ENCODE measurements around the gene PEX26. TPM values are rescaled to one million over a fixed set of nuclear protein-coding genes. Genes with fewer than 3 reads are reported as not detected.
"Not testable (repeated sequence)": the region's sequence is repeated elsewhere in the genome, so short reads cannot be mapped to it uniquely, and the experiment has no call there.

The PEX26 gene
- 9.4 TPM for total RNA-seq

DNA sequence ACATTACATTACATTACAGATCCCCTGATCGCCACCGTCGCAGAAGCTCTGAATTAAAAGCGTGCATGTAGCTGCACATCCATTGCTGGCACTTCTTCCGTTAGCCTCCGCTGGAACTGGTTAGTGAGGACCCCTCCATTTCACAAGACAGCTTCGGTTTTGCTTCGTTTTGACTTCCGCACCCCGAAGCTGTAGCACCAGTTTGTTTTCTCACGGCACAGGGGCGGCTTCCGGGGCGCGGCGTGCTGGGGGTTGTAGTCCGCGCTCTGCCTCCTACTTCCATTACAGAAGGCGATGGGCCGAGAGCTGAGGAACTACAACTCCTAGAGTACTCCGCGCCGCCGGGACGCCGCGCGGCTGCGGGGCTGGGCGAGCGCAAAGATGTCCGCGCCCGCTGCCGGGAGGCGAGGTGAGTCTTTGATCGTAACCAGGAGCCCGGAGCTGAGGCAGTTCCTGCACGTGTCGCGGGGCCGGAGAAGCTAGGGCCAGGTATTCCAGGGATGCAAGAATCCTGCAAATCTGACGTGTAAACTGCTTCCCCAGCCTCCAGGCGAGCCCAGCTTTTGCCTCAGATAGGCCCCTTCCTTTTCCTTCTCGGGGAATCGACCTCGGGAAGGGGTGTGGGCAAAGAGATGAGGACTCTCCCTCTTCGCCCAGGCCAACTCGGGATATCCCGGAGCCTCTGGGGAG lies at the start of gene PEX26:
Gene PEX26, plus strand, starts transcription at position 352 of the 690 bp plus-strand sequence. CDS start 387 bp downstream, outside the sequence.
- FAIRE-seq, result no peak
- DNase-seq (ENCODE audit: low spot score in 2 of 2), result peak; percentile 96 to 97

DNA sequence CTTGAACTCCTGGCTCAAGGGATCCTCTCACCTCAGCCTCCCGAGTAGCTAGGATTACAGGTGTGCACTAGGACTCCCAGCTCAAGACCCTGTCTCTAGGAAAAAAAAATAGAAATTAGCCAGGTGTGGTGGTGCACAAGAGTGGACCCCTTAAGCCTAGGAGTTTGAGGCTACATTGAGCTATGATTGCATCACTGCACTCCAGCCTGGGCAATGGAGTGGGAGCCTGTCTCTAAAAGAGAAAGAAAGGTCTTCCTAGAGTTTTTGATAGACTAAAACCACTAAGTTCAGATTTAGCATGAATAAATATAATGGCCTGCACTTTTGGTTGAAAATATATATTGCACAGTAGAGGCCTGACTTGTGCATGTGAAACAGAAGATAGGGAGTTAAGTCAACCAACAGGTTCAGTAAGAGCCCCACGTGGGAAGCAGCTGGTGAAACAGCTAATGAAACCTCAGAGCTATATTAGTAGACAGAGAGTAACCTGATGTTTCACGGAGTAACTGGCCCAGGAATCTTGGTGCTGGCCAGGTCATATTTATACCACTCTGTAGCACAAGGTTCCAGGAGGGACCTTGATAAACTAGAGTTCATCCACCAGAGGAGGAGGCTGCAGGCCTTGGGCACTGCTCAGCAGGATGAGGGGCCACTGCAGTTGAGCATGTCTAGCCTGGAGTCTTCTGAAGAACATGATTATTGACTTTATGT lies 48.8 kb upstream of the PEX26 start:
- FAIRE-seq (no peak), DNase-seq (ENCODE audit: low spot score in 2 of 2) (no peak)

DNA sequence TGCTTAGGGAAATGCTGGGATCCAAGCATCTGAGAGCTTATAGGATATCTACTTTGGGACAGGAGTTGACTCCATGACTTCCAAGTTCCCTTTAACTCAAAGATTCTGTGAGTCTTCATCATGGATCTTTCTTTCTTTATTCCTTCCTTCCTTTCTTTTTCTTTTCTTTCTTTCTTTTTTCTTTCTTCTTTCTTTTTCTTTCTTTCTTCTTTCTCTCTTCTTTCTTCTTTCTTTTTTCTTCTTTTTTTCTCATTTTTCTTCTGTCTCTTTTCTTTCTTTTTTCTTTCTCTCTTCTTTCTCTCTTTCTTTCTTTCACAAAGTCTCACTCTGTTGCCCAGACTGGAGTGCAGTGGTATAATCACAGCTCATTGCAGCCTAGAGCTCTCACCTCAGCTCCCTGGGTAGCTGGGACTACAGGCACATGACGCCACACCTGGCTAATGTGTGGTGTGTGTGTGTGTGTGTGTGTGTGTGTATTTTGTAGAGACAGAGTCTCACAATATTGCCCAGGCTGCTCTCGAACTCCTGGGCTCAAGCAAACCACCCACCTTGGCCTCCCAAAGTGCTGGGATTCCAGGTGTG lies 48.0 kb upstream of the PEX26 start:
- FAIRE-seq (no peak), DNase-seq (ENCODE audit: low spot score in 2 of 2) (no peak)

DNA sequence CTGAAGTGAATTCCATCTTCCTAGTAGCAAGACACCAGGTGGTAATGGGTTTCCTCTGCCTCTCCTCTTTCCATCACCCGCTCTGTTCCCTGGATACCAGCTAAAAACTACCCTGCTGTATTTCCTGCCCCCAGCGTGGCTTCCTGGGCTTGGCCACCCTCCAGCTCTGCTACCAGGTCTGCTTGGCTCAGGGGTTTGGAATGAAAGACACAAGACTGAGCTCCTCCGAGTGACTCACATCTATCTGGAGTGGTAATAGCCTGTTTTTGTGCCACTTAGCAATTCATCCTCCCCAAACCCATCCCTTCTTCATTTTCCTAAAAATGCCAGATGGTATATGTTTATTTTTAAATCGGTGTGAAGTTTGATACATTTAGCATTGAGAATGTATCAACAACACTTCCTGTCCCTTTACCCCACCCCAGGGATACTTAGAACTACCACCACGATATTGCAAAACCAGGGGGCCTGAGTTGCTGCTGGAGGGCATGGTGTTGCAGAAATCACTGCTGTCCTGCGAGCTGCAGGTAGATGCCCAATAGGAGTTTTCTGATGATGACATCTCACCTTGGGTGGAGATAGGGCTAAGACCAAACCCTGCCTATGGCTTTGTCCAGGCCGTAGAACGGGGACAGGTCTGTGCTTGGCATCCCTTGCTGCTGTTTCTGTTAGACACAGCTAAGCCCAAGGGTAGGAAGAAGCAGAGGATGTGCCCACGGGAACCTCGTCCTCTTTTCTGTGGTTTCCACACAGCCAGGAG lies 45.9 kb upstream of the PEX26 start:
- DNase-seq (ENCODE audit: low spot score in 2 of 2), result no peak
- no peak for FAIRE-seq

DNA sequence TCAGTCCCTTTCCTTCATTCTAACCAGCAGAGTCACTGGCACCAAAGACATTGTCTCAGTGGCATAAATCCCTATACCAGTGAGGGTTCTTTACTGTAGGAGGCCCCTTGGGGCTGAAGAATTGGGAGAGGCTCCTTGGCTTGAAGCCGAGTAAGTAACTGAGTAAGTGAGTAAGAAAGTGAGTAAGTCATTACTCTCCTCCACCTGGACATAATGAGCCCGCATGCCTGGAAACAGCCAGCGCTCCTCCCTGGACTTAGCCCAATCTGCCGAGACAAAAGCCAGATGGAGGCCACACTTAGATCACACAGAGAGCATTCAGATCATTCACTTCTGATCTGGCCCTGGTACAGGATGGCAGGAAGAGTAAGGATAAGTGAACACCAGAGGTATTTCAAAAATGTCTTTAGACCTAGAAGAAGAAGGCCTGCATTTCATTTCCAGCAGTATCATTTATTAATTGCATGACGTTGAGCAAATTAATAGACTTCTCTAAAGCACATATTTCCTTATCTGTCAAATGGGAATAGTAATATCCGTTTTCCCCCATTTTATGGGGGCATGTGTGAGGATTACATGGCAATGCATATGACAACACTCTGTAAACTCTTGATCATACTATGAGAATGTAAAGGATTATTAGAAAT lies 45.2 kb upstream of the PEX26 start:
- FAIRE-seq, result no peak
- DNase-seq (ENCODE audit: low spot score in 2 of 2), result no peak

DNA sequence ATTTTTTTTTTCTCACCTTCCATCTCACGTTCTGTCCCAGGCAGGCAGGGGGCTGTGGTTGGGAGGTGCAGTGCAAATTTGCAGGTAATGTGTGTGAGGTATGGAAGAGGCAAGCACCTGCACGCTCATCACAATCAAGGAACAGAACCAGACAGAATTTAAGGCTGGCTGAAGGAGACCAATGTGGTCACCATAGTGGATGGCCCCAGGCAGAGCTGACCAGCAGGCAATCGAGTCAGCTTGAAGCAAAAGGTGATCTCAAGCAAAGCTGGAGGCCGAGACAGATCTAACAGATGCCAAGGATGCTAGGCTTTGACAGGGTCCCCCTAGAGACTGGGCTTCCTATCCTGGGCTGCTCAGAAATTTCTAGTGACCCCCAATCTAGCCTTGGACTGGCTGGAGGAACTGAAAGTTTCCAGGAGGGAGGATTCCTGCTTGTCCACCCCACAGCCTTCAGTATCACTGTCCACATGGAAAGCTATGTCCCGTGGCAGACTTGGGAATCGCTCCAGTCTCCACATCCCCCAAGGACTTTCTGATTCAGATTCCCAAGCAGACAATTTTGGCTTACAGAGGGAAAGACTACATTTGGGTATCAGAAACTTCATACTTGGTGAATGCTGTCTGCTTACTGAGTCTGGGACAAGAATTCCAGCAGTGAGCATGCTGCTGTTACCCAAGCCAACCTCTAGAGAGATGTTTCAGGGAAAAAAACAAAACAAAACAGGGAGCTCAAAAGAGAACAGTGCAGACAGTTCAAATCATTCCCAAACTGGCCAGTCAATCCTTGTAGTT lies 44.4 kb upstream of the PEX26 start:
- FAIRE-seq, result no peak
- DNase-seq (ENCODE audit: low spot score in 2 of 2), result no peak

DNA sequence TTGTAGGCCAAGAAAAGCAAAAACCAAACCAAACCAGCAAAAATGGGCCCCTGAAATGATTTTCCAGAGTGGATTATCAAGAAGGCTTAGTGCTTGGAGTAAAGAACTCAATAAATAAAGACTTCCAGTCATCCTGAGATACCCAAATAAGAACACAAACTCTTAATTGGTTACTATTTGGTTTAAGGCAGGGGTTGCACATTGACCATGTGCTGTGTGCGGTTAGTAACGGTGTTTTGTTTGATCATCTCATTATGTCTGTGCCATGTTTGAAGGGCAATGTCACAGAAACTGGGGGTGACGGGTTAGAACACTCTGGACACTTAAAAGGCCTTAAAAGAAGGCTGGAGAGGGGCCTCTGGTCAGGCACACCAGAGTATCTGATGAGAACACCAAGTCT lies 43.7 kb upstream of the PEX26 start:
- no peak for DNase-seq (ENCODE audit: low spot score in 2 of 2)
- FAIRE-seq, result no peak

DNA sequence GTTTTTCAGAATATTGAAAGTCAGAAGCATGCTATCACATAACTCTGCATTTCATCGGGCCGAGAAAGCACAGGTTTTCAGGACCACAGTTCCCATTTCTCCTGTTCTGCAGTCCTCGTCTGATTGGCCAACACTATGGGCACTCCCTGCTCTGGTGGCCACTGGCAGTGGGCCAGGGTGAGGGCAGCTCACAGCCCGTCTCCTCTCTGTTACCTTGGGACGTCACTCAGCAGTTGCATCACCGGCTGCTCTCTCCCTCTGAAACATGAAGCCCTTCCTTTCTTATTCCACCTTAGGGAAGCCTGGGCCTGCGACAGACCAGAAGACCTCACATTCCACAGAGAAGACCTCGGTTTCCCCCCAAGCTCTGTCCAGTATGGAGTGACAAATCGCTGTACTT lies 42.0 kb upstream of the PEX26 start:
- no peak for FAIRE-seq
- DNase-seq (ENCODE audit: low spot score in 2 of 2), result no peak

DNA sequence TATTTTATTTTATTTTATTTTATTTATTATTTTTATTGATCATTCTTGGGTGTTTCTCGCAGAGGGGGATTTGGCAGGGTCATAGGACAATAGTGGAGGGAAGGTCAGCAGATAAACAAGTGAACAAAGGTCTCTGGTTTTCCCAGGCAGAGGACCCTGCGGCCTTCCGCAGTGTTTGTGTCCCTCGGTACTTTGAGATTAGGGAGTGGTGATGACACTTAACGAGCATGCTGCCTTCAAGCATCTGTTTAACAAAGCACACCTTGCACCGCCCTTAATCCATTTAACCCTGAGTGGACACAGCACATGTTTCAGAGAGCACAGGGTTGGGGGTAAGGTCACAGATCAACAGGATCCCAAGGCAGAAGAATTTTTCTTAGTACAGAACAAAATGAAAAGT lies 36.9 kb upstream of the PEX26 start:
- not testable (repeated sequence) for FAIRE-seq; DNase-seq (ENCODE audit: low spot score in 2 of 2)

DNA sequence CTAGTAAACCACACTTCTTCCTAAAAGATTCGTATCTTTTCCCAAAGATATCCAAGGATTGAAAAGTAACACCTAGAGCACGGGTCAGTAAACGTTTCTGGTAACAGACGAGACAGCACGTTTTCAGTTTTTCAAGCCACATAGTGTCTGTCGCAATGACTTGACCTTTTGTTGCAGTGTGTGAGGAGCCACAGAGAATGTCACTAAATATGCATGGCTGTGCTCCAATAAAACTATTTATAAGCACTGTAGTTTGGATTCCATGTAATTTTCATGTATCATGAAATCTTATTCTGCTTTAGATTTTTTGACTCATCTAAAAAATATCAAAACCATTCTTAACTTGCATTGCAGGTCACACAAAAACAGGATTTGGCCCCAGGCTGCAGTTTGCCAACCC lies 35.1 kb upstream of the PEX26 start:
- FAIRE-seq (no peak), DNase-seq (ENCODE audit: low spot score in 2 of 2) (no peak)

DNA sequence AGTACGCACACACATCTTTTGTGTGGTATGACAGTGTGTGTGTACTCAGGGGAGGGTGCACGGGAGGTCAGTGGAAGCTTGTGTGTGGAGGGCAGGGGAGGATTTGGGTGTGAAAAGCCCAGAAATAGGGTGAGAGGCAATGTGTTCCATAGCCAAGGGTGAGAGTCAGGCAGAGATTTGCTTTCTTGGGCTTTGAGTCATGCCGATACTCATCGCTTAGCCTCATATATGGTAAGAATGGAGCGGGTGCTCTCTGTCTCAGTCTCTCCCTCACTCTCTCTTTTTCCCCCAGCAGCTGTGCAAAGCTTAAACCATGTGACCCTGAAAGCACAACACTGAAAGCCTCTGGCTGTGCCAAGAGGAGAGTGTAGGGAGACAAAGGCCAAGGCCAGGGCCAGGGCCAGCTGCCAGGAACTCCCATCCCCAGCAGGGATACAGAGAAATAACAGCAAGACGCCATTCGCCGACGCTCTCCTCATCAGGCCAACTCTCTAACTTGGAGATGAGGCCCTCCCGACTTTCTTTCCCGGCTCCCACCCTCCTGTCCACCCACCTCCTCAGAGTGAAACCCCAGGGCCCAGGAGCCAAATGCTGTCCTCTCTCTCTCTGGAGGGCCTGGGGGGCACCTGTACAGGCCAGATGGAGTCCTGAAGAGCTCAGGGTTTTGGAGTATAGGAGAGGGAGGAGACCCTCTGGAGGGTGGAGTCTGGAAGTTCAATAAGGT lies 33.1 kb upstream of the PEX26 start:
- DNase-seq (ENCODE audit: low spot score in 2 of 2) (peak; percentile 74 to 79), FAIRE-seq (no peak)

DNA sequence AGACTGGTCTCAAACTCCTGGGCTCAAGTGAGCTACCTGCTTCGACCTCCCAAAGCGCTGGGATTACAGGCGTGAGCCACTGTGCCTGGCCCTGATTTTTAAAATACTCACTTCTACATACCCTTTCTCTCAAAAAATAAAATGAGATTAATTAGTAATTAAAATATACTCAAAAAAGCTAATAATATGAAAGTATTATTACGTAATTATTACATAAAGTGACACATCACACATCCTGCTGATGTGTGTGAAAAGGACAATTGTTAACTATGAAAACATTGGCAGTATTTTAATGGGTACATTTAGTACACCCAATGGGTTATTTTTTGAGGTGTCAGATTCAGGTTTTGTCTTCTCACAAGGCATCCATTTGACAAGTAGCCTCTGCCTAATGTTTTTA lies 32.0 kb upstream of the PEX26 start:
- DNase-seq (ENCODE audit: low spot score in 2 of 2) (no peak), FAIRE-seq (no peak)

DNA sequence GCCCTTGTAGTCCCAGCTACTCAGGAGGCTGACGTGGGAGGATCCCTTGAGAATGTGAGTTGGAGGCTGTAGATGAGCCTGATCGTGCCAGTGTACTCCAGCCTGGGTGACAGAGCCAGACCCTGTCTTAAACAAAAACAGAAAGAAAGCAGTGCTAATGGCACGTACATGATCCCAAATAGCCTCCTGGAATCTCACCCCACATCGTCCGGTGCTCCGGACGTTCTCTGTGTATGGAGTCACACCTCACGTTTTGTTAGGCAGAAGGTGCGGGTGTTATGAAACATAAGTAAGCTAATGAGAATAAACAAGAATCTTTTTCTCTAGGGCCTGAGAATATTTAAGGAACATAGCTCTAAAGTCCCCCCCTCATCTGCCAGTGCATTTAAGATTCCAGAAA lies 29.7 kb upstream of the PEX26 start:
- FAIRE-seq (no peak), DNase-seq (ENCODE audit: low spot score in 2 of 2) (no peak)

DNA sequence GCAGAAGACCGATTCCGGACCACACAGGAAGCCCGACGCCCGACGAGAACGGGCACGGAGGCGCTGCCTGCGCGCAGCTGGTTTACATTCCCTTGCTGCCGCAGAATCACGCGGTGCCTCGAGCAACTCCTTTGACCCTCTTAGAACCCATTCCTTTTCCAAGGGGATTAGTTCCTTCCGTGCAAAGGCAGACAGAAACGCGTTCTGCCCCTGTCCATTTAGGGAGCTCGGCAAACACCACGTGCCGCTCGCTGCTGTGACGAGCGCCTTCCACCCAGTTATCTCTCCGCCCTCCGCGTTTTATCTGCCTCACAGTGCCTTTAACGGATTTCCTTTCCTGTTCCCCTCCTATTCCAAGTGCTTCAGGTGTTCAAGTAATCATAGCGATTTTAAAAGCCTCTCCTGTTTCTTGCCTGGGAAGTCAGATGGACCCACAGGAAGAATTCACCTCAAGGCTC lies 29.3 kb upstream of the PEX26 start:
- no peak for FAIRE-seq
- no peak for DNase-seq (ENCODE audit: low spot score in 2 of 2)

DNA sequence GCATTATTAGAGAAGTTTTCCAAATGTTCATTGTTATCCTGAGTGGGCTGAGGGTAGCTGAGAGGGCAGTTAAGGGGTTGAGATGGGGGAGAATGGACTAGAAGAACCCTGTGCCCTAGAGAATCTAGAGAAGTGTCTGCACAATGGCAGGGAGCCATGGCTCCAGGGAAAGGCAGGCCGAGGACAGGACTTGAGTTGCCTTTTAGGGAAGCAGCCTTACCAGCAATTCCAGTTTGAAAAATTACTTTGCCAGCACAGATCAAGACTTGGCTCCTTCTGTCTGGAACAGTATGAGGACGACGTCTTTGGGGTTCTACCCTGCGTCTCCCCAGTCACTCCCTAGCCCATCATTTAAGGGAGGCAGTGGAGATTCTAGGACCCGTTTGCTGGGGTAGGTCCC lies 27.7 kb upstream of the PEX26 start:
- no peak for DNase-seq (ENCODE audit: low spot score in 2 of 2)
- FAIRE-seq, result no peak

DNA sequence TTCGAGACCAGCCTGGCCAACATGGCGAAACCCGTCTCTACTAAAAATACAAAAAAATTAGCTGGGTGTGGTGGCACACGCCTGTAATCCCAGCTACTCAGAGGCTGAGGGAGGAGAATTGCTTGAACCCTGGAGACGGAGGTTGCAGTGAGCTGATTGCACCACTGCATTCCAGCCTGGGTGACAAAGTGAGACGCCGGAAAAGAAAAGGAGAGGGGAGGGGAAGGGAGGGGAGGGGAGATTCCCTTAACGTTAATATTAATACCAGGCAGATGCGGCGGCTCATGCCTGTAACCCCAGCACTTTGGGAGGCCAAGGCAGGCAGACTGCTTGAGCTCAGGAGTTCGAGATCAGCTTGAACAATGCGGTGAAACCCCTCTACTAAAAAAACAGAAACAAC lies 26.7 kb upstream of the PEX26 start:
- not testable (repeated sequence) for FAIRE-seq; DNase-seq (ENCODE audit: low spot score in 2 of 2)

DNA sequence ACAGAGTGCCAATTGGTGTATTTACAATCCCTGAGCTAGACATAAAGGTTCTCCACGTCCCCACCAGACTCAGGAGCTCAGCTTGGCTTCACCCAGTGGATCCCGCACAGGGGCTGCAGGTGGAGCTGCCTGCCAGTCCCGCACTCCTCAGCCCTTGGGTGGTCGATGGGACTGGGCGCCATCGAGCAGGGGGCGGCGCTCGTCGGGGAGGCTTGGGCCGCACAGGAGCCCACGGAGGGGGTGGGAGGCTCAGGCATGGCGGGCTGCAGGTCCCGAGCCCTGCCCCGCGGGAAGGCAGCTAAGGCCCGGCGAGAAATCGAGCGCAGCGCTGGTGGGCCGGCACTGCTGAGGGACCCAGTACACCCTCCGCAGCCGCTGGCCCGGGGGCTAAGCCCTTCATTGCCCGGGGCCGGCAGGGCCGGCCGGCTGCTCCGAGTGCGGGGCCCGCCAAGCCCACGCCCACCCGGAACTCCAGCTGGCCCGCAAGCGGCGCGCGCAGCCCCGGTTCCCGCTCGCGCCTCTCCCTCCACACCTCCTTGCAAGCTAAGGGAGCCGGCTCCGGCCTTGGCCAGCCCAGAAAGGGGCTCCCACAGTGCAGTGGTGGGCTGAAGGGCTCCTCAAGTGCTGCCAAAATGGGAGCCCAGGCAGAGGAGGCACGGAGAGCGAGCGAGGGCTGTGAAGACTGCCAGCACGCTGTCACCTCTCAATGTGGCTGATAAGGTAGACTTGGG lies 24.4 kb upstream of the PEX26 start:
- not testable (repeated sequence) for FAIRE-seq; DNase-seq (ENCODE audit: low spot score in 2 of 2)

DNA sequence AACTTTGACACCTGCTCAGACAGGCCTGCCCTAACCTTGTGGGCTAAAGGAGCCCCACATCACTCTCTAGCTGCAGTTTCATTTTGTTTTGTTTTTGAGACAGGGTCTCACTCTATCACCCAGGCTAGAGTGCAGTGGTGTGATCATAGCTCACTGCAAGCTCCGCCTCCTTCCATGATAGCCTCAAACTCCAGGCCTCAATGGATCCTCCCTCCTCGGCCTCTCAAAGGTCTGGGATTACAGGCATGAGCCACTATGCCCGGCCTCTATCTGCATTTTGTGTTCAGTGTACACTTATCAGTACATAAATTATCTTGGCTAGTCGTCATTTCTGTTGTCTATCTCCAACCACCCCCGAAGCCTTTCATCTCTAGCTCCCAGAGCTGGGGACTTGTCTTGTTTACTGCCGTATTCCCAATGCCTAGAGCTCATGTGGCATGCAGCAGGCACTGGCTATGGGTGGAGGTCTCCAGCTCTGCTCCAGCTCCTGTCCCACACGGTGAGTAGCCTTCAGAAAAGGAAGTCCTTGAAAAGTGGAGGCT lies 22.1 kb upstream of the PEX26 start:
- DNase-seq (ENCODE audit: low spot score in 2 of 2), result no peak
- no peak for FAIRE-seq

All from frontal cortex (tissue), 4 donors.